GM21737 (cell line): ENCODE results near the gene PML.

Source experiments
- ATAC-seq: cut with Tn5 transposase; IDR thresholded peaks from one replicate; pipeline ENCODE4 v1.9.1; 2021; ENCODE audit warnings: mild to moderate bottlenecking, moderate library complexity; ENCODE audit not compliant: unreplicated experiment

The PML gene

GRCh38 chr15:74006774-74007639 lies 12.5 kb downstream of the PML start:
- ATAC-seq: no peak

- ATAC-seq: no peak
Observed at GRCh38 chr15:74007820-74008371, 13.4 kb downstream of the PML start.

GRCh38 chr15:74008901-74009300 lies 14.4 kb downstream of the PML start:
- ATAC-seq: no peak

GRCh38 chr15:74010929-74011540 lies 16.5 kb downstream of the PML start:
- no peak for ATAC-seq

- no peak for ATAC-seq
Observed at GRCh38 chr15:74011610-74012009, 17.1 kb downstream of the PML start.

GRCh38 chr15:74013374-74013894 lies 18.9 kb downstream of the PML start:
- ATAC-seq: no peak

- ATAC-seq: no peak
Observed at GRCh38 chr15:74019734-74020133, 25.2 kb downstream of the PML start.

- ATAC-seq: no peak
Observed at GRCh38 chr15:74022706-74023470, 28.4 kb downstream of the PML start.

GRCh38 chr15:74024687-74025086 lies 30.2 kb downstream of the PML start:
- no peak for ATAC-seq

- no peak for ATAC-seq
Observed at GRCh38 chr15:74025436-74025835, 30.9 kb downstream of the PML start.

- no peak for ATAC-seq
Observed at GRCh38 chr15:74027688-74028087, 33.2 kb downstream of the PML start.

GRCh38 chr15:74028646-74029045 lies 34.1 kb downstream of the PML start:
- no peak for ATAC-seq

- ATAC-seq: no peak
Observed at GRCh38 chr15:74032046-74032445, 37.5 kb downstream of the PML start.

- ATAC-seq: no peak
Observed at GRCh38 chr15:74032606-74033561, 38.4 kb downstream of the PML start.

GRCh38 chr15:74034206-74034755 lies 39.8 kb downstream of the PML start:
- ATAC-seq: no peak

- ATAC-seq: no peak
Observed at GRCh38 chr15:74035121-74036017, 40.9 kb downstream of the PML start.

- ATAC-seq: no peak
Observed at GRCh38 chr15:74036271-74037170, 42.0 kb downstream of the PML start.
